Epidermal melanocyte (primary cell): Measurements from ENCODE around the gene REM1.
"Not testable (repeated sequence)": the region's sequence is repeated elsewhere in the genome, so short reads cannot be mapped to it uniquely, and the experiment has no call there.

Source experiments
- DNase-seq: peaks from one replicate; pipeline ENCODE4 v3.0.0; 2011; ENCODE audit warnings: low spot score; ENCODE audit not compliant: insufficient read length

REM1 gene

GRCh38 chr20:31474758-31475427 is at the start of gene REM1, which contains the start of gene DEFB124:
Gene REM1, plus strand, starts transcription at chr20:31475288. Its CDS starts 1,158 bp downstream, at chr20:31476446.
Gene DEFB124, minus strand, starts transcription at chr20:31475127. Its CDS starts 2,114 bp downstream, at chr20:31473013.
- no peak for DNase-seq

GRCh38 chr20:31425797-31426196 is 49.3 kb upstream of the REM1 start:
- no peak for DNase-seq

GRCh38 chr20:31426891-31427551 is 48.1 kb upstream of the REM1 start:
- DNase-seq = not testable (repeated sequence)

GRCh38 chr20:31427576-31427975 is 47.5 kb upstream of the REM1 start:
- DNase-seq = not testable (repeated sequence)

GRCh38 chr20:31430568-31431115 is 44.4 kb upstream of the REM1 start:
- no peak for DNase-seq

GRCh38 chr20:31440012-31440659 is 35.0 kb upstream of the REM1 start, which contains the start of gene DEFB123:
Gene DEFB123, plus strand, starts transcription at chr20:31440632. Its CDS starts 67 bp downstream, at chr20:31440699.
- no peak for DNase-seq

- DNase-seq = no peak
Observed at GRCh38 chr20:31446084-31446819, 28.8 kb upstream of the REM1 start.

- DNase-seq = no peak
Observed at GRCh38 chr20:31449511-31450414, 25.3 kb upstream of the REM1 start.

GRCh38 chr20:31452575-31452974 is 22.5 kb upstream of the REM1 start:
- no peak for DNase-seq

- no peak for DNase-seq
Observed at GRCh38 chr20:31454361-31454760, 20.7 kb upstream of the REM1 start.

GRCh38 chr20:31470946-31471345 is 4.1 kb upstream of the REM1 start:
- not testable (repeated sequence) for DNase-seq

- DNase-seq = no peak
Observed at GRCh38 chr20:31472395-31473330, 2.4 kb upstream of the REM1 start.

GRCh38 chr20:31473331-31474096 is 1.6 kb upstream of the REM1 start:
- no peak for DNase-seq

- no peak for DNase-seq
Observed at GRCh38 chr20:31474097-31474436, 1.0 kb upstream of the REM1 start.

GRCh38 chr20:31475472-31476293 is 595 bp downstream of the REM1 start:
- DNase-seq = no peak

- DNase-seq = no peak
Observed at GRCh38 chr20:31476294-31476585, 1.2 kb downstream of the REM1 start.

GRCh38 chr20:31476643-31477215 is 1.6 kb downstream of the REM1 start:
- DNase-seq = no peak
